T-helper 1 cell treated with Interleukin-12 subunit alpha and Interleukin-12 subunit beta and Interleukin-4 antibody, amounts not matched to agents 30 μg/mL and 1 μg/mL, for 36 hours (primary cell): ENCODE results near the gene EML1.

Experiments used
- H3K27ac Mint-ChIP-seq: one replicate; pipeline ENCODE4 v1.8.0; 2021; ENCODE audit warnings: mild to moderate bottlenecking, mixed read lengths
- H3K27me3 Mint-ChIP-seq: one replicate; pipeline ENCODE4 v1.8.0; 2021; ENCODE audit warnings: low read depth, mixed read lengths
- H3K36me3 Mint-ChIP-seq: one replicate; pipeline ENCODE4 v1.8.0; 2021; ENCODE audit warnings: low read depth, mixed read lengths
- H3K4me1 Mint-ChIP-seq: one replicate; pipeline ENCODE4 v1.8.0; 2021; ENCODE audit warnings: low read depth, mixed read lengths
- H3K4me3 Mint-ChIP-seq: one replicate; pipeline ENCODE4 v1.8.0; 2021; ENCODE audit warnings: mild to moderate bottlenecking, moderate library complexity, mixed read lengths
- H3K9me3 Mint-ChIP-seq: one replicate; pipeline ENCODE4 v1.8.0; 2021; ENCODE audit warnings: mixed read lengths

EML1 gene

GRCh38 chr14:99908653-99909250 is 115.5 kb downstream of the EML1 start:
- Mint-ChIP-seq H3K4me3 (no peak overlapping the region), H3K4me1 (no peaks in the 10 kb centered on the region), H3K27ac (no peak overlapping the region), H3K27me3 (no peaks in the 10 kb centered on the region), H3K9me3 (no peaks in the 10 kb centered on the region), H3K36me3 (no peaks in the 10 kb centered on the region)

GRCh38 chr14:99909513-99910064 is 116.4 kb downstream of the EML1 start:
- H3K27ac Mint-ChIP-seq = no peak overlapping the region
- no peak overlapping the region for H3K4me3 Mint-ChIP-seq
- H3K27me3 Mint-ChIP-seq = no peaks in the 10 kb centered on the region
- no peaks in the 10 kb centered on the region for H3K9me3 Mint-ChIP-seq
- H3K36me3 Mint-ChIP-seq = no peaks in the 10 kb centered on the region
- H3K4me1 Mint-ChIP-seq = no peaks in the 10 kb centered on the region

GRCh38 chr14:99910337-99911309 is 117.4 kb downstream of the EML1 start:
- Mint-ChIP-seq H3K4me1 (no peaks in the 10 kb centered on the region), H3K27me3 (no peaks in the 10 kb centered on the region), H3K27ac (no peak overlapping the region), H3K36me3 (no peaks in the 10 kb centered on the region), H3K4me3 (no peak overlapping the region), H3K9me3 (no peaks in the 10 kb centered on the region)

GRCh38 chr14:99915305-99916090 is 122.3 kb downstream of the EML1 start:
- Mint-ChIP-seq H3K27ac (no peak overlapping the region), H3K4me1 (no peaks in the 10 kb centered on the region), H3K27me3 (peaks cover 4% of the 10 kb centered on the region), H3K36me3 (no peaks in the 10 kb centered on the region), H3K4me3 (no peak overlapping the region), H3K9me3 (no peaks in the 10 kb centered on the region)

- H3K36me3 Mint-ChIP-seq = no peaks in the 10 kb centered on the region
- no peak overlapping the region for H3K4me3 Mint-ChIP-seq
- H3K9me3 Mint-ChIP-seq = no peaks in the 10 kb centered on the region
- peaks cover 4% of the 10 kb centered on the region for H3K27me3 Mint-ChIP-seq
- H3K27ac Mint-ChIP-seq = no peak overlapping the region
- no peaks in the 10 kb centered on the region for H3K4me1 Mint-ChIP-seq
Observed at GRCh38 chr14:99916091-99916383, 122.8 kb downstream of the EML1 start.

GRCh38 chr14:99918781-99919180 is 125.6 kb downstream of the EML1 start:
- Mint-ChIP-seq H3K9me3 (no peaks in the 10 kb centered on the region), H3K27ac (no peak overlapping the region), H3K27me3 (peaks cover 4% of the 10 kb centered on the region), H3K4me3 (no peak overlapping the region), H3K36me3 (no peaks in the 10 kb centered on the region), H3K4me1 (no peaks in the 10 kb centered on the region)

GRCh38 chr14:99921425-99921824 is 128.2 kb downstream of the EML1 start:
- H3K4me1 Mint-ChIP-seq = no peaks in the 10 kb centered on the region
- peaks cover 1% of the 10 kb centered on the region for H3K27me3 Mint-ChIP-seq
- no peak overlapping the region for H3K27ac Mint-ChIP-seq
- no peaks in the 10 kb centered on the region for H3K9me3 Mint-ChIP-seq
- H3K4me3 Mint-ChIP-seq = no peak overlapping the region
- no peaks in the 10 kb centered on the region for H3K36me3 Mint-ChIP-seq

GRCh38 chr14:99924379-99924778 is 131.2 kb downstream of the EML1 start:
- Mint-ChIP-seq H3K27ac (no peak overlapping the region), H3K27me3 (no peaks in the 10 kb centered on the region)

GRCh38 chr14:99925471-99925870 is 132.3 kb downstream of the EML1 start:
- peaks cover 5% of the 10 kb centered on the region for H3K9me3 Mint-ChIP-seq
- H3K4me1 Mint-ChIP-seq = no peaks in the 10 kb centered on the region
- H3K27ac Mint-ChIP-seq = no peak overlapping the region
- no peaks in the 10 kb centered on the region for H3K27me3 Mint-ChIP-seq
- no peaks in the 10 kb centered on the region for H3K36me3 Mint-ChIP-seq
- no peak overlapping the region for H3K4me3 Mint-ChIP-seq

More at GRCh38 chr14:99924379-99924778, 131.2 kb downstream of the EML1 start:
- Mint-ChIP-seq H3K9me3 (peaks cover 5% of the 10 kb centered on the region), H3K4me3 (no peak overlapping the region), H3K4me1 (no peaks in the 10 kb centered on the region), H3K36me3 (no peaks in the 10 kb centered on the region)

- Mint-ChIP-seq H3K4me3 (no peak overlapping the region), H3K27ac (no peak overlapping the region), H3K9me3 (peaks cover 5% of the 10 kb centered on the region), H3K36me3 (no peaks in the 10 kb centered on the region), H3K27me3 (no peaks in the 10 kb centered on the region), H3K4me1 (no peaks in the 10 kb centered on the region)
Observed at GRCh38 chr14:99928963-99929362, 135.8 kb downstream of the EML1 start.

- Mint-ChIP-seq H3K4me3 (no peak overlapping the region), H3K27ac (no peak overlapping the region), H3K27me3 (no peaks in the 10 kb centered on the region), H3K9me3 (peaks cover 5% of the 10 kb centered on the region), H3K36me3 (no peaks in the 10 kb centered on the region), H3K4me1 (no peaks in the 10 kb centered on the region)
Observed at GRCh38 chr14:99929601-99930000, 136.4 kb downstream of the EML1 start.

GRCh38 chr14:99930420-99931274 is 137.4 kb downstream of the EML1 start:
- H3K27ac Mint-ChIP-seq = no peak overlapping the region
- no peaks in the 10 kb centered on the region for H3K27me3 Mint-ChIP-seq
- H3K36me3 Mint-ChIP-seq = no peaks in the 10 kb centered on the region
- no peaks in the 10 kb centered on the region for H3K4me1 Mint-ChIP-seq
- H3K4me3 Mint-ChIP-seq = no peak overlapping the region
- H3K9me3 Mint-ChIP-seq = peaks cover 5% of the 10 kb centered on the region

- H3K9me3 Mint-ChIP-seq = peaks cover 5% of the 10 kb centered on the region
- H3K27ac Mint-ChIP-seq = no peak overlapping the region
- H3K27me3 Mint-ChIP-seq = no peaks in the 10 kb centered on the region
- H3K4me1 Mint-ChIP-seq = no peaks in the 10 kb centered on the region
- H3K4me3 Mint-ChIP-seq = no peak overlapping the region
- no peaks in the 10 kb centered on the region for H3K36me3 Mint-ChIP-seq
Observed at GRCh38 chr14:99931308-99931707, 138.1 kb downstream of the EML1 start.

GRCh38 chr14:99936056-99936455 is 142.8 kb downstream of the EML1 start:
- no peaks in the 10 kb centered on the region for H3K4me1 Mint-ChIP-seq
- no peaks in the 10 kb centered on the region for H3K27me3 Mint-ChIP-seq
- no peaks in the 10 kb centered on the region for H3K36me3 Mint-ChIP-seq
- no peak overlapping the region for H3K4me3 Mint-ChIP-seq
- no peak overlapping the region for H3K27ac Mint-ChIP-seq
- H3K9me3 Mint-ChIP-seq = no peaks in the 10 kb centered on the region
